GM10248 (cell line): ENCODE data around the gene FABP7.

ENCODE experiments used
- CTCF ChIA-PET: fragments of 300-600 bp; sonication (Branson Sonifier 250); formaldehyde crosslinking; extraction: SDS; loops from one replicate; lab custom pipeline; 2021; ENCODE audit warnings: antibody characterized with exemption; lab: Yijun Ruan, JAX
- POLR2A ChIA-PET: fragments of 350-650 bp; sonication (Branson Sonifier 250); formaldehyde crosslinking; extraction: SDS; loops from one replicate; lab custom pipeline; 2020; ENCODE audit warnings: antibody characterized with exemption; lab: Yijun Ruan, JAX
- DNase-seq: peaks from one replicate; pipeline ENCODE4 v3.0.0; 2012; ENCODE audit errors: extremely low spot score
- TF ChIP-seq, protein P1 (sequence below): IDR thresholded peaks from 2 replicates; pipeline ENCODE4 v1.5.1; 2012; ENCODE audit warnings: mild to moderate bottlenecking, low read depth; ENCODE audit errors: extremely low read depth, missing control alignments, control extremely low read depth

Gene FABP7

GRCh38 chr6:122755901-122756300 is 23.6 kb upstream of the FABP7 start:
- TF ChIP-seq, protein P1, sequence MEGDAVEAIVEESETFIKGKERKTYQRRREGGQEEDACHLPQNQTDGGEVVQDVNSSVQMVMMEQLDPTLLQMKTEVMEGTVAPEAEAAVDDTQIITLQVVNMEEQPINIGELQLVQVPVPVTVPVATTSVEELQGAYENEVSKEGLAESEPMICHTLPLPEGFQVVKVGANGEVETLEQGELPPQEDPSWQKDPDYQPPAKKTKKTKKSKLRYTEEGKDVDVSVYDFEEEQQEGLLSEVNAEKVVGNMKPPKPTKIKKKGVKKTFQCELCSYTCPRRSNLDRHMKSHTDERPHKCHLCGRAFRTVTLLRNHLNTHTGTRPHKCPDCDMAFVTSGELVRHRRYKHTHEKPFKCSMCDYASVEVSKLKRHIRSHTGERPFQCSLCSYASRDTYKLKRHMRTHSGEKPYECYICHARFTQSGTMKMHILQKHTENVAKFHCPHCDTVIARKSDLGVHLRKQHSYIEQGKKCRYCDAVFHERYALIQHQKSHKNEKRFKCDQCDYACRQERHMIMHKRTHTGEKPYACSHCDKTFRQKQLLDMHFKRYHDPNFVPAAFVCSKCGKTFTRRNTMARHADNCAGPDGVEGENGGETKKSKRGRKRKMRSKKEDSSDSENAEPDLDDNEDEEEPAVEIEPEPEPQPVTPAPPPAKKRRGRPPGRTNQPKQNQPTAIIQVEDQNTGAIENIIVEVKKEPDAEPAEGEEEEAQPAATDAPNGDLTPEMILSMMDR: no peak
- ChIA-PET CTCF (no interaction called here), POLR2A (no interaction called here)
- DNase-seq: no peak

DNA sequence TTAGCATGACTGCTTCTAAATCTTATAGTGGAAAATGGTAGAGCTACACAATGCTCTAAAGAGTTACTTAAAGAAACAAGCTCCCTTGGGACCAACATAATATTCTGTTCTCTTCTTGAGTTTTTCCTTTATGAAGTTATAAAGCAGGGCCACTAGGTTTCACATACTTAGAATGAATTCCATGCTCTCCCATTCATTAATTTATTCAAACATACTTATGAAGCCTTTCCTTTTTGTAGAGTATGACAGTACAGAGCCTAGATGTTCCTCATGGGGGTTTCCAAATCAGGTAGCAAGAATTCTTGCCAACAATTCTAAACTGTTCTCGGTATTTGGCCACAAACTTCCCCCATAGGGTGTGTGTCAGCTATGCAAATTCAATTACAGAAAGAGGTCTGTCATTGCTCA is 20.6 kb upstream of the FABP7 start:
- POLR2A ChIA-PET: no interaction called here
- TF ChIP-seq, protein P1: no peak
- DNase-seq: no peak
- CTCF ChIA-PET: interaction anchor here (0.7 to 1.4 kb wide), 2 partner anchors 10 to 36 kb away, joined by 3 read pairs; no protein-coding TSS in a partner anchor

DNA sequence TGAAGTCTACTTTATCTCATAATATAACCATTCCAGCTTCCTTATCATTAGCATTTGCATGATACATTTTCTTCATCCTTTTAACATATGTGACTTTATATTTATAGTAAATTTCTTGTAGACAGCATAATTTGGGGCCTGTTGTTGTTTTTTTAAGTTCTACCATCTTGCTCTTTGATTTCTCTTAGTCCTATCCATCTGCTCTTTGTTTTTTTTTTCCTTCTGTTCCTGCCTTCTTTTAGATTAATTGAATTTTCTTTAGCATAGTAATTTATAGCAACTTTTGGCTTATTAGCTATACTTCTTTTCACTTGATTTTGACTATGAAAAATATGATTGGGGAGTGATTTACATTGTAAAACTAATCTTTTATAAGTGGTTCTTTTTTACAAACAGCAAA is 19.2 kb upstream of the FABP7 start:
- POLR2A ChIA-PET: no interaction called here
- CTCF ChIA-PET: no interaction called here
- DNase-seq: no peak
- TF ChIP-seq, protein P1: no peak

- POLR2A ChIA-PET: no interaction called here
- TF ChIP-seq, protein P1: no peak
- CTCF ChIA-PET: no interaction called here
- no peak for DNase-seq
Observed at GRCh38 chr6:122766256-122766655, 13.3 kb upstream of the FABP7 start.

DNA sequence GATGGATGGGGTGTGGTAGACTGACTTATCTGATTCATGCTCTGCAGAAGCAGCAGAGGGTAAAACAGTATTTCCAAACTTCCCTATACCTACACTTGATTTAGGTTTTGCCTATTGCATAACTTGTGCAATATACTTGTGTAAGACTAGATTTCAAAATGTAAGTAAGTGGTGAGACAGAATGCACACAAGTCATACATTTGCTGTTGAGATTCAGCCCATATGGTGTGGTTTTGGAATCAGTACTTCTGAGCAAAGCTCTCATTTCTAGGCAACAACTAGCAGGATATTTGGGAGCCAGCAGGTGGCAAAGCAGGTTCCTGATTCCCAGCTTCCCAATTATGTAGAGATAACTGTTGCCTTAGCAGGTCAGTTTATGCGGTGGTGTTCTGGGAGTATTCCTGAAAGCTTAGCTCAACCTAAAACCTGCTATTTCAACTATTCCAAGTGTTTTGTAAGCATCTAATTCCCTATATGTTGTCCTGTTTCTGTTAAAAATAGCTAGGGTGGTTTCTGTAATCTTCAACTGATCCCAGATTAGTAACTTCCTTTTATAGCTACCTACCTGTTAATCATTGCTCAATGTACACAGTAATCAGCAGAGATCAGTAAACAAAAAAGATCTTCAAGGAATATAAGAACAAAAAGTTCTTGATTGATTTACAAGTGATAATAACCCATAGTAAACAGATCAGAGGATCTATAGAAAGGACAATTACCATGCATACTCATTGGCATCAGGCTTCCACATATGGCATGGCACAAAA is 8.5 kb upstream of the FABP7 start:
- ChIA-PET CTCF (interaction anchor here (1.3 kb wide), 1 partner anchor 19 kb away, joined by 3 read pairs; no protein-coding TSS in a partner anchor), POLR2A (no interaction called here)
- DNase-seq: no peak
- TF ChIP-seq, protein P1: no peak

GRCh38 chr6:122772724-122773415 is 6.6 kb upstream of the FABP7 start:
- ChIA-PET CTCF (no interaction called here), POLR2A (no interaction called here)
- DNase-seq: no peak
- TF ChIP-seq, protein P1: no peak
